Hematopoietic multipotent progenitor cell treated with erythropoietin and hydrocortisone succinate and interleukin-3 and kit ligand, for 4 days (in vitro differentiated cells): ENCODE measurements around the gene MCRIP1.

ENCODE experiments used
- DNase-seq: peaks from one replicate; pipeline ENCODE4 v3.0.0-alpha.2; 2015

MCRIP1 gene

GRCh38 chr17:81833160-81833920, at the start of gene MCRIP1:
Gene MCRIP1, minus strand, starts transcription at chr17:81833291. Its CDS starts 8,785 bp downstream, at chr17:81824506.
- DNase-seq, result peak; percentile 98

GRCh38 chr17:81879121-81879520, 46.0 kb upstream of the MCRIP1 start:
- no peak for DNase-seq

- DNase-seq, result no peak
Observed at GRCh38 chr17:81878294-81878693, 45.2 kb upstream of the MCRIP1 start.

GRCh38 chr17:81877569-81877968, 44.5 kb upstream of the MCRIP1 start:
- no peak for DNase-seq

GRCh38 chr17:81871387-81872230, 38.5 kb upstream of the MCRIP1 start:
- DNase-seq, result peak; percentile 96

- no peak for DNase-seq
Observed at GRCh38 chr17:81870981-81871386, 37.9 kb upstream of the MCRIP1 start, which contains the start of gene ARHGDIA. Gene ARHGDIA, minus strand, starts transcription at chr17:81871337. Its CDS starts 1,407 bp downstream, at chr17:81869930.

- DNase-seq, result peak; percentile 61
Observed at GRCh38 chr17:81870131-81870980, 37.3 kb upstream of the MCRIP1 start.

- peak; percentile 67 for DNase-seq
Observed at GRCh38 chr17:81869221-81870130, 36.4 kb upstream of the MCRIP1 start.

- DNase-seq, result peak; percentile 33
Observed at GRCh38 chr17:81868674-81869220, 35.7 kb upstream of the MCRIP1 start.

- DNase-seq, result no peak
Observed at GRCh38 chr17:81867991-81868673, 35.0 kb upstream of the MCRIP1 start.

GRCh38 chr17:81867170-81867990, 34.3 kb upstream of the MCRIP1 start:
- DNase-seq, result peak; percentile 71

- peak; percentile 32 for DNase-seq
Observed at GRCh38 chr17:81866440-81867169, 33.5 kb upstream of the MCRIP1 start.

- no peak for DNase-seq
Observed at GRCh38 chr17:81865733-81866439, 32.8 kb upstream of the MCRIP1 start.

- DNase-seq, result no peak
Observed at GRCh38 chr17:81865358-81865732, 32.3 kb upstream of the MCRIP1 start.

- DNase-seq, result peak; percentile 30
Observed at GRCh38 chr17:81863833-81864768, 31.0 kb upstream of the MCRIP1 start.

GRCh38 chr17:81863123-81863675, 30.1 kb upstream of the MCRIP1 start:
- DNase-seq, result peak; percentile 40
